Endothelial cell of umbilical vein (primary cell): ENCODE measurements around the gene KLHDC4. TPM values are rescaled to one million over a fixed set of nuclear protein-coding genes. Genes with fewer than 3 reads are reported as not detected.

Source experiments
- BruUV-seq: library from RNA; stranded (reverse); fragments of 400-500 nt; replicated peaks from 2 replicates; lab custom pipeline; 2021; lab: Mats Ljungman, UMichigan
- CTCF ChIA-PET: fragments of 300-600, 350-600 bp; sonication (Branson Sonifier 250); formaldehyde crosslinking; loops from one replicate; lab custom pipeline; 2021; ENCODE audit warnings: antibody characterized with exemption, inconsistent platforms; lab: Charles Lee
- POLR2A ChIA-PET: fragments of 300-600, 350-600 bp; sonication (Branson Sonifier 250); formaldehyde crosslinking; loops from one replicate; lab custom pipeline; 2021; ENCODE audit warnings: antibody characterized with exemption, inconsistent platforms; lab: Charles Lee
- DNase-seq: peaks from one replicate; pipeline ENCODE4 v3.0.0-alpha.2; 2011; ENCODE audit warnings: low read depth, low spot score
- FAIRE-seq: peaks from 2 replicates; lab custom pipeline; 2011; peaks lifted over from hg19 to GRCh38; lab: Jason Lieb, UNC
- H2AFZ ChIP-seq: 2 replicates; pipeline ENCODE4 v1.6.0; 2012; ENCODE audit warnings: low read depth, low read length, control low read depth, inconsistent platforms
- H3K27ac ChIP-seq: 2 replicates; pipeline ENCODE4 v1.5.1; 2011; ENCODE audit warnings: low read depth, mild to moderate bottlenecking, control low read depth, low read length, moderate library complexity; ENCODE audit not compliant: insufficient read depth
- H3K27me3 ChIP-seq, 2 experiments: 2 replicates each; pipeline versions ENCODE4 v1.6.0 to v1.6.1; 2011; ENCODE audit warnings: low read length in 2 of 2, mixed read lengths in 1 of 2; ENCODE audit not compliant: control insufficient read depth in 2 of 2, insufficient read depth in 2 of 2
- H3K36me3 ChIP-seq, 2 experiments: 2 replicates in 1 of 2; 3 replicates in 1 of 2; pipeline ENCODE4 v1.5.1; 2011; ENCODE audit warnings: low read length in 2 of 2, mild to moderate bottlenecking in 1 of 2, moderate library complexity in 1 of 2; ENCODE audit not compliant: control insufficient read depth in 2 of 2, insufficient read depth in 2 of 2; ENCODE audit errors: extremely low read depth in 1 of 2
- H3K4me1 ChIP-seq: 3 replicates; pipeline ENCODE4 v1.5.1; 2011; ENCODE audit warnings: mild to moderate bottlenecking, low read length; ENCODE audit not compliant: control insufficient read depth, insufficient read depth; ENCODE audit errors: extremely low read depth
- H3K4me2 ChIP-seq: 2 replicates; pipeline ENCODE4 v1.6.1; 2011; ENCODE audit warnings: low read length, control low read depth, mixed read lengths; ENCODE audit not compliant: insufficient read depth
- H3K4me3 ChIP-seq, 3 experiments: fragments of 200-600 bp in 1 of 3; sonication (generic), shearing (Covaris generic) in 1 of 3; replicated peaks in 1 of 3; 2 replicates each; pipeline ENCODE4 v1.5.1; 2011 to 2016; ENCODE audit warnings: control low read depth in 3 of 3, low read length in 3 of 3, mild to moderate bottlenecking in 2 of 3, inconsistent platforms in 1 of 3, low read depth in 1 of 3, moderate library complexity in 1 of 3; ENCODE audit not compliant: insufficient read depth in 1 of 3
- H3K79me2 ChIP-seq: 2 replicates; pipeline ENCODE4 v1.6.0; 2012; ENCODE audit warnings: low read length, inconsistent platforms; ENCODE audit not compliant: control insufficient read depth, insufficient read depth
- H3K9ac ChIP-seq: replicated peaks from 2 replicates; pipeline ENCODE3; 2011; ENCODE audit warnings: low read length, control low read depth; ENCODE audit not compliant: insufficient read depth; ENCODE audit errors: extremely low read depth
- H3K9me1 ChIP-seq: replicated peaks from 3 replicates; pipeline ENCODE4 v1.6.0; 2011; ENCODE audit warnings: mild to moderate bottlenecking, low read length; ENCODE audit not compliant: control insufficient read depth, insufficient read depth; ENCODE audit errors: extremely low read depth
- H3K9me3 ChIP-seq: replicated peaks from 2 replicates; pipeline ENCODE4 v1.5.1; 2012; ENCODE audit warnings: low read length, inconsistent platforms; ENCODE audit not compliant: control insufficient read depth, insufficient read depth
- H4K20me1 ChIP-seq: replicated peaks from 2 replicates; pipeline ENCODE3; 2011; ENCODE audit warnings: mild to moderate bottlenecking, low read length; ENCODE audit not compliant: control insufficient read depth, insufficient read depth; ENCODE audit errors: extremely low read depth
- CTCF ChIP-seq, 2 donors: IDR thresholded peaks; 1 replicate in 1 of 2; 2 replicates in 1 of 2; pipeline ENCODE4 v1.5.1; 2011; ENCODE audit warnings: low read length in 2 of 2, mild to moderate bottlenecking in 2 of 2, moderate library complexity in 2 of 2, control low read depth in 1 of 2, inconsistent platforms in 1 of 2, low read depth in 1 of 2; ENCODE audit not compliant: insufficient read depth in 1 of 2; ENCODE audit errors: extremely low read depth in 1 of 2
- EZH2 ChIP-seq: IDR thresholded peaks from 2 replicates; pipeline ENCODE4 v1.6.1; 2012; ENCODE audit warnings: borderline replicate concordance, low read depth, mild to moderate bottlenecking, moderate library complexity, low read length, inconsistent platforms; ENCODE audit not compliant: severe bottlenecking
- FOS ChIP-seq: IDR thresholded peaks from 2 replicates; pipeline ENCODE4 v1.6.1; 2011; ENCODE audit warnings: mild to moderate bottlenecking, low read length, moderate library complexity, borderline replicate concordance; ENCODE audit not compliant: insufficient read depth
- GATA2 ChIP-seq: IDR thresholded peaks from 2 replicates; pipeline ENCODE4 v1.7.0; 2011; ENCODE audit warnings: low read depth, mild to moderate bottlenecking, moderate library complexity, mixed read lengths, low read length; ENCODE audit not compliant: insufficient read length, insufficient read depth
- JUN ChIP-seq: IDR thresholded peaks from 2 replicates; pipeline ENCODE4 v1.6.1; 2011; ENCODE audit warnings: borderline replicate concordance, low read depth; ENCODE audit not compliant: insufficient read length, insufficient read depth
- MAX ChIP-seq: IDR thresholded peaks from 2 replicates; pipeline ENCODE4 v1.6.1; 2011; ENCODE audit not compliant: insufficient read depth, insufficient read length
- MYC ChIP-seq: IDR thresholded peaks from one replicate; pipeline ENCODE4 v1.6.1; 2011; ENCODE audit warnings: mild to moderate bottlenecking, low read depth, low read length
- POLR2A ChIP-seq: IDR thresholded peaks from 2 replicates; pipeline ENCODE4 v1.6.1; 2012; ENCODE audit warnings: low read depth, mild to moderate bottlenecking, control low read depth, low read length
- POLR2AphosphoS5 ChIP-seq: IDR thresholded peaks from 2 replicates; pipeline ENCODE4 v1.6.1; 2012; ENCODE audit warnings: low read depth, mild to moderate bottlenecking, control low read depth, low read length, moderate library complexity; ENCODE audit not compliant: insufficient read depth
- dilution Hi-C: fragments of 300-500 bp; cut with MboI; formaldehyde crosslinking; loops from one replicate; pipeline ENCODE4 v1.15.0; 2019; ENCODE audit warnings: low sequenced_read_pairs; ENCODE audit not compliant: extremely low pct_ligation_motif_present
- intact Hi-C: fragments of 100-400 bp; cut with micrococcal nuclease; formaldehyde crosslinking; loops from one replicate; pipeline ENCODE4 v1.10.0; 2022
- polyA plus RNA-seq, 4 experiments: library from polyadenylated mRNA; depleted of rRNA in 3 of 4; stranded (reverse) in 3 of 4; unstranded in 1 of 4; fragments of >200 nt; gene quantifications; 2 replicates each; pipeline versions ENCODE4 v1.2.1 to v1.2.3, GENCODE V29; 2011 to 2012; ENCODE audit warnings: missing spikeins in 1 of 4
- total RNA-seq: library from RNA; stranded (reverse); gene quantifications from 2 replicates; pipeline ENCODE4 v1.2.3, GENCODE V29; 2021

Gene KLHDC4
- total and polyA plus RNA-seq, 2 donors (not counting 3 experiments of a cell fraction or from before 2014, with no cell fraction given) = 24.7 to 46.2 TPM

- BruUV-seq = no TSS peak
- Histone ChIP-seq H3K27me3 (no peaks in the 10 kb centered on the region), H4K20me1 (no peaks in the 10 kb centered on the region), H3K79me2 (no peaks in the 10 kb centered on the region), H3K4me1 (peaks cover 24% of the 10 kb centered on the region), H3K9ac (no peak overlapping the region), H3K9me3 (no peaks in the 10 kb centered on the region), H3K27ac (no peak overlapping the region), H3K36me3 (peaks cover 4 to 19% of the 10 kb centered on the region in 2 experiments), H3K9me1 (no peaks in the 10 kb centered on the region), H3K4me3 (no peak overlapping the region), H3K4me2 (no peak overlapping the region), H2AFZ (no peak overlapping the region)
- dilution Hi-C loops (no loop called here), intact Hi-C loops (no loop called here)
- no peak for DNase-seq
- FAIRE-seq = no peak
- ChIA-PET CTCF (interaction anchor here (1.3 to 2.0 kb wide), 2 partner anchors 10 to 63 kb away, joined by 4 to 6 read pairs; no protein-coding TSS in a partner anchor), POLR2A (no interaction called here)
- TF ChIP-seq MAX (no peak), CTCF (IDR thresholded peaks at IDR 0.05; ENCODE audit: extremely low read depth in 1 of 2, insufficient read depth in 1 of 2, low read depth in 1 of 2, low read length in 2 of 2) (no peak), EZH2 (no peak), FOS (no peak), GATA2 (no peak), JUN (no peak), POLR2A (no peak), MYC (no peak), POLR2AphosphoS5 (no peak)
These were observed 59.3 kb downstream of the KLHDC4 start for GRCh38 chr16:87706278-87707000.
